MM.1S (cell line): ENCODE measurements around the gene CCND1.

Experiments used
- DNase-seq: peaks from one replicate; pipeline ENCODE4 v3.0.0-alpha.2; 2015
- H2AFZ ChIP-seq: fragments of 300-600 bp; sonication (generic); 2 replicates; pipeline ENCODE4 v1.6.0; 2016; ENCODE audit warnings: antibody characterized with exemption, low read length
- H3F3A ChIP-seq: fragments of 300-600 bp; sonication (generic); 2 replicates; pipeline ENCODE4 v1.6.1; 2016; ENCODE audit warnings: mild to moderate bottlenecking, antibody characterized with exemption, low read length, moderate library complexity, mixed read lengths; ENCODE audit not compliant: insufficient read depth
- H3K27ac ChIP-seq: fragments of 300-600 bp; sonication (generic); 2 replicates; pipeline ENCODE4 v1.5.1; 2016; ENCODE audit warnings: mild to moderate bottlenecking, low read length
- H3K27me3 ChIP-seq: fragments of 300-600 bp; sonication (generic); replicated peaks from 2 replicates; pipeline ENCODE4 v1.6.0; 2016; ENCODE audit warnings: low read length; ENCODE audit not compliant: insufficient read depth
- H3K36me3 ChIP-seq: fragments of 300-600 bp; sonication (generic); replicated peaks from 2 replicates; pipeline ENCODE4 v1.6.1; 2016; ENCODE audit warnings: mild to moderate bottlenecking, low read length, mixed read lengths; ENCODE audit not compliant: insufficient read depth
- H3K4me1 ChIP-seq: fragments of 300-600 bp; sonication (generic); 2 replicates; pipeline ENCODE4 v1.6.1; 2016; ENCODE audit warnings: low read length, mixed read lengths
- H3K4me2 ChIP-seq: fragments of 300-600 bp; sonication (generic); 2 replicates; pipeline ENCODE4 v1.6.0; 2016; ENCODE audit warnings: low read depth, low read length
- H3K4me3 ChIP-seq: fragments of 300-600 bp; sonication (generic); 2 replicates; pipeline ENCODE4 v1.5.1; 2016; ENCODE audit warnings: low read length, mixed read lengths
- H3K79me2 ChIP-seq: fragments of 300-600 bp; sonication (generic); 2 replicates; pipeline ENCODE4 v1.6.1; 2016; ENCODE audit warnings: mixed run types, low read length, mixed read lengths
- H3K9ac ChIP-seq: fragments of 300-600 bp; sonication (generic); 2 replicates; pipeline ENCODE4 v1.6.1; 2016; ENCODE audit warnings: low read length, mixed read lengths
- H3K9me2 ChIP-seq: fragments of 300-600 bp; sonication (generic); replicated peaks from 2 replicates; pipeline ENCODE4 v1.6.1; 2016; ENCODE audit warnings: mild to moderate bottlenecking, low read length, mixed read lengths; ENCODE audit not compliant: insufficient read depth
- H3K9me3 ChIP-seq: fragments of 300-600 bp; sonication (generic); replicated peaks from 2 replicates; pipeline ENCODE4 v1.6.1; 2016; ENCODE audit warnings: mild to moderate bottlenecking, low read length, mixed read lengths; ENCODE audit not compliant: insufficient read depth
- H4K20me1 ChIP-seq: fragments of 300-600 bp; sonication (generic); 2 replicates; pipeline ENCODE4 v1.6.1; 2016; ENCODE audit warnings: mild to moderate bottlenecking, low read length, moderate library complexity, mixed read lengths; ENCODE audit not compliant: insufficient read depth
- EZH2 ChIP-seq: fragments of 300-600 bp; sonication (generic); optimal IDR thresholded peaks from 2 replicates; pipeline ENCODE3; 2017; ENCODE audit warnings: low read depth, mild to moderate bottlenecking, antibody characterized with exemption, low read length, mixed read lengths
- EZH2phosphoT487 ChIP-seq: fragments of 300-600 bp; sonication (generic); IDR thresholded peaks from 2 replicates; pipeline ENCODE4 v1.6.1; 2018; ENCODE audit warnings: antibody characterized with exemption, low read length
- TF ChIP-seq, protein P1 (sequence below): fragments of 300-600 bp; sonication (generic); IDR thresholded peaks from 2 replicates; pipeline ENCODE4 v1.5.1; 2016; ENCODE audit warnings: antibody characterized with exemption, low read length, mixed read lengths

The CCND1 gene

DNA sequence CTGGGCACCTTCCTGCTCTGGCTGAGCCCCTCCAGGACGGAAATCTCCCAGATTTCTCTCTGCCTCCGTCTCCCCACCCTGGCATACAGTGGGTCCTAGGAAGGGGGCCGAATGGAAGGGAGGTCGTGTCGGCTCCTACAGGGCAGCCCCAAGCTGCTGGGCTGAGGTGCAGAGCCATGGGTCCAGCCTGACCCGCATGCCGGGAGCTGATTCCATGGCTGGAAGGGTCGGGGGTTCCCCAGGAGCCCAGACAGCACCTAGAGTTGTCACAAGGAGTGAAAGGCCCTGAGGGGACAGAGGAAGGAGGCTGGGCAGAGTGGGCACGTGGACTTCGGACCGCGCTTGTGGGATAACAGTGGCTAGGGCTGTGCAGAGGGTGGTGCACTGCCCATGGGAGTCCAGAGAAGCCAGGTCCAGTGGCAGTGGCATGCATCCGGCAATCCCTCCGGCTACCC, 16.5 kb downstream of the CCND1 start:
- Histone ChIP-seq H3K27me3 (peaks cover 7% of the 10 kb centered on the region), H3K36me3 (no peaks in the 10 kb centered on the region), H3K4me3 (no peak overlapping the region), H3K9ac (no peak overlapping the region), H2AFZ (no peak overlapping the region), H3K27ac (no peak overlapping the region), H4K20me1 (no peaks in the 10 kb centered on the region), H3K4me1 (no peaks in the 10 kb centered on the region), H3K9me3 (no peaks in the 10 kb centered on the region), H3K79me2 (no peaks in the 10 kb centered on the region), H3K9me2 (no peaks in the 10 kb centered on the region), H3K4me2 (no peak overlapping the region), H3F3A (no peaks in the 10 kb centered on the region)
- no peak for TF ChIP-seq EZH2phosphoT487
- no peak for TF ChIP-seq EZH2
- TF ChIP-seq, protein P1, sequence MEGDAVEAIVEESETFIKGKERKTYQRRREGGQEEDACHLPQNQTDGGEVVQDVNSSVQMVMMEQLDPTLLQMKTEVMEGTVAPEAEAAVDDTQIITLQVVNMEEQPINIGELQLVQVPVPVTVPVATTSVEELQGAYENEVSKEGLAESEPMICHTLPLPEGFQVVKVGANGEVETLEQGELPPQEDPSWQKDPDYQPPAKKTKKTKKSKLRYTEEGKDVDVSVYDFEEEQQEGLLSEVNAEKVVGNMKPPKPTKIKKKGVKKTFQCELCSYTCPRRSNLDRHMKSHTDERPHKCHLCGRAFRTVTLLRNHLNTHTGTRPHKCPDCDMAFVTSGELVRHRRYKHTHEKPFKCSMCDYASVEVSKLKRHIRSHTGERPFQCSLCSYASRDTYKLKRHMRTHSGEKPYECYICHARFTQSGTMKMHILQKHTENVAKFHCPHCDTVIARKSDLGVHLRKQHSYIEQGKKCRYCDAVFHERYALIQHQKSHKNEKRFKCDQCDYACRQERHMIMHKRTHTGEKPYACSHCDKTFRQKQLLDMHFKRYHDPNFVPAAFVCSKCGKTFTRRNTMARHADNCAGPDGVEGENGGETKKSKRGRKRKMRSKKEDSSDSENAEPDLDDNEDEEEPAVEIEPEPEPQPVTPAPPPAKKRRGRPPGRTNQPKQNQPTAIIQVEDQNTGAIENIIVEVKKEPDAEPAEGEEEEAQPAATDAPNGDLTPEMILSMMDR = no peak
- no peak for DNase-seq

DNA sequence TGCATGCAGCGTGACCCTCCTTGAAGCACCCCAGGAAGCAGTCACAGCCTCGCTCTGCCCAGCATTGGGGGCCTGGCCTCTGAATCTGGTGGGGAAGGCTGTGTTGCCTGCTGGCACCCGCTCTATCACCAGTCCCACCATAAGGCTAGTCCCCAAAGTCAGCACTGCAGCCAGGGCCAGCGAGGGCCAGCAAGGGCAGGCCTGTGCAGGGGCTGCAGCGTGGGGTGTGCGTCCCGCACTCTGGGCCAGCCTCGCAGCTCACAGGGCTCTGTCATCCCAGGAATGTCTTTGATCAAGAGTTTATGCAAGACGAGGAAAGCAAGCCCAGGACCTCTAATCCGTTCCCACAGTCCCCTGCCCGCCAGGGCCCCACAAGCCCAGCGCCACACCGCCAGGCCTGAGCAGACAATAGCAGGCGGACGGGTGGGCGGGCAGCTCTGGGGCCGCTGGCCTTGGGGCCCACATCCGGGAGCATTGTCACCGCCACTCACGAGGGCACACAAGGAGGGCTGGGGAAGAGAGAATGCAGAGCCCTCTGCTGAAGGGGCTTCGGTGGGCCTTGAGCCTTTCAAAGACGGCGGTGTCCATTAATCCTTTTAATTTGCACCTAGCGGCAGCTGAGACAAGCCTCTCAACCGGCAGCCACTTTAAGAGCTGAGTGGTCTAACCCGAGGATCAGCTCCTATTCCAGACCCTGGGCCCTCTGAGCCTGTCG, 17.1 kb downstream of the CCND1 start:
- TF ChIP-seq, protein P1 = no peak
- TF ChIP-seq EZH2 (no peak), EZH2phosphoT487 (no peak)
- no peak for DNase-seq
- no peaks in the 10 kb centered on the region for H3K36me3 ChIP-seq
- H4K20me1 ChIP-seq = no peaks in the 10 kb centered on the region
- H3K4me2 ChIP-seq = no peak overlapping the region
- peaks cover 7% of the 10 kb centered on the region for H3K27me3 ChIP-seq
- no peaks in the 10 kb centered on the region for H3K79me2 ChIP-seq
- no peak overlapping the region for H3K27ac ChIP-seq
- H2AFZ ChIP-seq = no peak overlapping the region
- no peaks in the 10 kb centered on the region for H3F3A ChIP-seq
- H3K9me2 ChIP-seq = no peaks in the 10 kb centered on the region
- H3K9ac ChIP-seq = no peak overlapping the region
- H3K4me3 ChIP-seq = no peak overlapping the region
- H3K4me1 ChIP-seq = no peaks in the 10 kb centered on the region
- H3K9me3 ChIP-seq = no peaks in the 10 kb centered on the region

DNA sequence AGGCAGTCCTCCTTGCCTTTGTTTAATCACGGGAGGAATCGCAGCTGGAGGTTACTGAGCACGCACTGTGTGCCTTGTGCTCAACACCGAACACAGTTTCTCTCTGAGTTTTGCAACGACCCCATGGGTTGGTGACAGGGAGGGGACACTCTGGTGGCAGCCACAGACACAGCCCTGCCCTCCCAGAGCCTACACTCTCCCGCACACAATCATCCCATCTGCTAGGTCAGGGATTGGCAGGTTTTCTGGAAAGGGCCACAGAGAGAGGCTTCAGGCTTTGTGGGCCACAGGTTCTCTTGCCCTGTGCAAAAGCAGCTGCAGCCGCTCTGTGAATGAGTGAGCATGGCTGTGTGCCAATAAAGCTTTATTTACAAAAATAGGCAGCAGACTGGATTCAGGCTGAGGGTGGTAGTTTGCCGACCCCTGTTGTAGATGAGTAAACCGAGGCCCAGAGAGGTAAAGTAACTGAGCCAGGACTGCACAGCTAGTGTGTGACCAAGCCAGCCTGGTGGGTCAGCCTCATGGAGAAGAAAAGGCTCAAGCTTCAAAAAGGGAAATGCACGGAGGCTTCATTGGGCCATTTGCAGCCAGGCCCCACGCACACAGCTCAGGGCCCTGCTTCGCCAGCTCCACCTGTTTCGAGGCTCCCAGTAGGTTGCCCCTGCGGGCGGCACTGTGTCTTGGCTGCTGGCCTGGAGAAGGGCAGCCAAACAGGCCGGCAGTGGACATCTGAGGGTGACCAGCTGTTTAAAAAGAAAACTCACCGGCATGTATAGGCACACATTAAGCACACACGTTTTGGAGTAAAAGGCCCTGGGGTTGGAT, 17.9 kb downstream of the CCND1 start:
- DNase-seq = no peak
- H3K79me2 ChIP-seq = no peaks in the 10 kb centered on the region
- H3K27ac ChIP-seq = no peak overlapping the region
- no peaks in the 10 kb centered on the region for H3K4me1 ChIP-seq
- no peaks in the 10 kb centered on the region for H3F3A ChIP-seq
- H3K27me3 ChIP-seq = peaks cover 7% of the 10 kb centered on the region
- no peak for TF ChIP-seq EZH2
- TF ChIP-seq, protein P1 = no peak
- no peak for TF ChIP-seq EZH2phosphoT487
- no peak overlapping the region for H3K4me3 ChIP-seq
- H3K9me3 ChIP-seq = no peaks in the 10 kb centered on the region
- no peaks in the 10 kb centered on the region for H3K36me3 ChIP-seq
- H3K4me2 ChIP-seq = no peak overlapping the region
- H3K9ac ChIP-seq = no peak overlapping the region
- H2AFZ ChIP-seq = no peak overlapping the region
- no peaks in the 10 kb centered on the region for H3K9me2 ChIP-seq
- no peaks in the 10 kb centered on the region for H4K20me1 ChIP-seq
